HepG2 (cell line): Measurements from ENCODE around the gene GP9. TPM values are rescaled to one million over a fixed set of nuclear protein-coding genes. Genes with fewer than 3 reads are reported as not detected.

Experiments
- ATAC-seq: fragments of 200-7000 bp; cut with Tn5 transposase; 3 replicates; pipeline ENCODE4 v1.9.1; 2020; ENCODE audit warnings: mild to moderate bottlenecking, moderate library complexity
- BruUV-seq: library from RNA; stranded (reverse); fragments of 400-500 nt; replicated peaks from 2 replicates; lab custom pipeline; 2021; lab: Mats Ljungman, UMichigan
- CTCF ChIA-PET: fragments of 300-600 bp; formaldehyde crosslinking; extraction: SDS; loops from one replicate; lab custom pipeline; 2021; ENCODE audit warnings: low total read pairs, inconsistent platforms, low intra/inter-chr PET ratio; lab: Yijun Ruan, JAX
- POLR2A ChIA-PET: fragments of 350-600 bp; sonication (Branson Sonifier 250); formaldehyde crosslinking; loops from one replicate; lab custom pipeline; 2020; ENCODE audit warnings: antibody characterized with exemption, inconsistent platforms; lab: Yijun Ruan, JAX
- DNase-seq: peaks from one replicate; pipeline ENCODE4 v3.0.0-alpha.2; 2015; ENCODE audit warnings: low spot score
- FAIRE-seq: peaks from 3 replicates; lab custom pipeline; 2011; peaks lifted over from hg19 to GRCh38; lab: Jason Lieb, UNC
- H2AFZ ChIP-seq: one replicate; pipeline ENCODE4 v1.6.1; 2011; ENCODE audit warnings: low read length, inconsistent platforms
- H3K27ac ChIP-seq: fragments of 300-600 bp; 3 replicates; pipeline ENCODE4 v1.8.0; 2011; ENCODE audit warnings: mixed run types, mild to moderate bottlenecking, mixed read lengths, low read length, inconsistent platforms; ENCODE audit not compliant: insufficient read depth; ENCODE audit errors: extremely low read length
- H3K27me3 ChIP-seq, 2 experiments: fragments of 200-600 bp in 1 of 2; 2 replicates in 1 of 2; 3 replicates in 1 of 2; pipeline versions ENCODE4 v1.6.0 to v1.8.0; 2011; ENCODE audit warnings: low read length in 2 of 2, mild to moderate bottlenecking in 2 of 2, moderate library complexity in 2 of 2, inconsistent platforms in 1 of 2; ENCODE audit not compliant: insufficient read depth in 2 of 2, control insufficient read depth in 1 of 2
- H3K36me3 ChIP-seq, 2 experiments: fragments of 200-600 bp in 1 of 2; replicated peaks in 1 of 2; 2 replicates in 1 of 2; 3 replicates in 1 of 2; pipeline versions ENCODE4 v1.5.1 to v1.8.0; 2011; ENCODE audit warnings: low read length in 2 of 2, inconsistent platforms in 1 of 2; ENCODE audit not compliant: insufficient read depth in 2 of 2, control insufficient read depth in 1 of 2
- H3K4me1 ChIP-seq: 2 replicates; pipeline ENCODE4 v1.5.1; 2012; ENCODE audit warnings: low read length, inconsistent platforms; ENCODE audit not compliant: insufficient read depth
- H3K4me2 ChIP-seq: 2 replicates; pipeline ENCODE4 v1.6.0; 2011; ENCODE audit warnings: low read depth, low read length, inconsistent platforms
- H3K4me3 ChIP-seq, 3 experiments: fragments of 200-600 bp in 1 of 3; sonication (generic), shearing (Covaris generic) in 1 of 3; replicated peaks in 1 of 3; 2 replicates each; pipeline ENCODE4 v1.5.1; 2011 to 2016; ENCODE audit warnings: low read length in 3 of 3, inconsistent platforms in 2 of 3, low read depth in 2 of 3, mild to moderate bottlenecking in 2 of 3, control low read depth in 1 of 3, mixed read lengths in 1 of 3; ENCODE audit not compliant: insufficient read depth in 1 of 3
- H3K79me2 ChIP-seq: one replicate; pipeline ENCODE4 v1.6.1; 2011; ENCODE audit warnings: low read length, inconsistent platforms; ENCODE audit not compliant: insufficient read depth
- H3K9ac ChIP-seq: 2 replicates; pipeline ENCODE4 v1.6.0; 2011; ENCODE audit warnings: mild to moderate bottlenecking, low read depth, low read length, inconsistent platforms; ENCODE audit not compliant: insufficient read depth
- H3K9me3 ChIP-seq: 2 replicates; pipeline ENCODE4 v1.5.1; 2012; ENCODE audit warnings: mild to moderate bottlenecking, low read length
- H4K20me1 ChIP-seq: 2 replicates; pipeline ENCODE4 v1.6.0; 2011; ENCODE audit warnings: inconsistent platforms, mild to moderate bottlenecking, low read length, moderate library complexity; ENCODE audit not compliant: insufficient read depth
- PRDM15 ChIP-seq: sonication (generic); formaldehyde crosslinking; IDR thresholded peaks from 2 replicates; pipeline ENCODE4 v1.4.0; 2020; ENCODE audit warnings: missing genetic modification reagents
- SNAPC2 ChIP-seq: sonication (generic); formaldehyde crosslinking; IDR thresholded peaks from 2 replicates; pipeline ENCODE4 v1.8.1; 2022; ENCODE audit warnings: mild to moderate bottlenecking, missing genetic modification reagents
- ZBTB49 ChIP-seq: sonication (generic); formaldehyde crosslinking; IDR thresholded peaks from 2 replicates; pipeline ENCODE4 v1.4.0; 2020; ENCODE audit warnings: missing genetic modification reagents, borderline replicate concordance
- ZNF264 ChIP-seq: sonication (generic); formaldehyde crosslinking; IDR thresholded peaks from 2 replicates; pipeline ENCODE4 v1.4.0; 2020; ENCODE audit warnings: missing genetic modification reagents
- ZNF430 ChIP-seq: sonication (generic); formaldehyde crosslinking; IDR thresholded peaks from 2 replicates; pipeline ENCODE4 v1.9.0; 2021; ENCODE audit warnings: mild to moderate bottlenecking, missing genetic modification reagents
- ZNF7 ChIP-seq: IDR thresholded peaks from 2 replicates; pipeline ENCODE4 v1.6.1; 2016; ENCODE audit warnings: missing biosample characterization, missing genetic modification reagents
- ZNF775 ChIP-seq: sonication (generic); formaldehyde crosslinking; IDR thresholded peaks from 2 replicates; pipeline ENCODE4 v1.4.0; 2020; ENCODE audit warnings: missing genetic modification reagents, mild to moderate bottlenecking, moderate library complexity, borderline replicate concordance
- WGBS: methylation state at CpG from one replicate; pipeline ENCODE4 v1.1.6; 2017; ENCODE audit warnings: low lambda C conversion rate; 5-methylcytosine and 5-hydroxymethylcytosine counted together
- in situ Hi-C: cut with HindIII; loops from 2 replicates; pipeline ENCODE4 v1.10.0; 2017; ENCODE audit warnings: low pct_unique_long_range_greater_than_20kb; ENCODE audit not compliant: extremely low pct_ligation_motif_present
- intact Hi-C: fragments of 100-400 bp; cut with micrococcal nuclease; formaldehyde crosslinking; loops from one replicate; pipeline ENCODE4 v1.10.0; 2022; ENCODE audit not compliant: unreplicated experiment
- polyA plus RNA-seq, 8 experiments: library from polyadenylated mRNA; depleted of rRNA in 3 of 8; stranded (reverse) in 7 of 8; unstranded in 1 of 8; fragments of >200 nt; fragmentation: Illumina TruSeq in 4 of 8; extraction: Trizol in 4 of 8; gene quantifications; 2 replicates each; pipeline versions ENCODE4 v1.2.1 to v1.2.3, GENCODE V29; 2011 to 2016; ENCODE audit warnings: low read depth in 4 of 8, missing spikeins in 1 of 8, mixed read lengths in 1 of 8; ENCODE audit not compliant: insufficient read depth in 1 of 8
- total RNA-seq, 5 experiments: library from RNA; depleted of rRNA; stranded (reverse); fragments of >200 nt; fragmentation: Illumina TruSeq; extraction: Trizol; gene quantifications; 2 replicates each; pipeline ENCODE4 v1.2.3, GENCODE V29; 2016; ENCODE audit warnings: low read depth in 1 of 5

GP9 gene
- total and polyA plus RNA-seq, 2 of the 13 experiments (the other 11 are each of a cell fraction or from before 2014, with no cell fraction given) = not detected

- no peak for TF ChIP-seq ZBTB49 (CRISPR knock-in tag)
- TF ChIP-seq PRDM15 (CRISPR knock-in tag) = no peak
- no peak for TF ChIP-seq ZNF430 (CRISPR knock-in tag)
- no peak for TF ChIP-seq ZNF775 (CRISPR knock-in tag)
These were observed 30.0 kb upstream of the GP9 start (continued) for GRCh38 chr3:129030611-129031010.

GRCh38 chr3:129031476-129032215 lies 28.9 kb upstream of the GP9 start:
- CTCF ChIA-PET = no interaction called here
- H3K27me3 ChIP-seq = peaks cover 2 to 17% of the 10 kb centered on the region in 2 experiments; a peak in 3 of 5 replicates
- no peak for FAIRE-seq

More at GRCh38 chr3:129031476-129032215, 28.9 kb upstream of the GP9 start:
- Histone ChIP-seq H3K27ac (no peak overlapping the region), H4K20me1 (no peaks in the 10 kb centered on the region), H3K9me3 (no peaks in the 10 kb centered on the region), H3K9ac (no peak overlapping the region), H2AFZ (no peak overlapping the region), H3K4me2 (no peak overlapping the region), H3K4me3 (no peak overlapping the region), H3K79me2 (no peaks in the 10 kb centered on the region), H3K4me1 (peaks cover 22% of the 10 kb centered on the region), H3K36me3 (no peaks in the 10 kb centered on the region)
- BruUV-seq = no TSS peak
- in situ Hi-C loops (no loop called here), intact Hi-C loops (no loop called here)
- TF ChIP-seq ZNF7 (no peak), SNAPC2 (CRISPR knock-in tag) (no peak), ZNF264 (CRISPR knock-in tag) (no peak)
- WGBS = 30% methylated on average over 7 of the region's 10 CpGs
- DNase-seq (no peak), ATAC-seq (no peak)
- POLR2A ChIA-PET = no interaction called here
